DOHH2 (cell line): Measurements from ENCODE around the gene USH1G.

ENCODE experiments used
- CTCF ChIP-seq: fragments of 200-600 bp; sonication (generic); IDR thresholded peaks from one replicate; pipeline ENCODE4 v1.5.1; 2014; ENCODE audit warnings: antibody characterized with exemption, mild to moderate bottlenecking, low read depth, low read length; ENCODE audit not compliant: poor library complexity, severe bottlenecking
- EZH2phosphoT487 ChIP-seq: fragments of 200-600 bp; sonication (generic); IDR thresholded peaks from 2 replicates; pipeline ENCODE4 v1.6.1; 2017; ENCODE audit warnings: borderline replicate concordance, mild to moderate bottlenecking, antibody characterized with exemption, low read length, moderate library complexity, mixed read lengths

DNA sequence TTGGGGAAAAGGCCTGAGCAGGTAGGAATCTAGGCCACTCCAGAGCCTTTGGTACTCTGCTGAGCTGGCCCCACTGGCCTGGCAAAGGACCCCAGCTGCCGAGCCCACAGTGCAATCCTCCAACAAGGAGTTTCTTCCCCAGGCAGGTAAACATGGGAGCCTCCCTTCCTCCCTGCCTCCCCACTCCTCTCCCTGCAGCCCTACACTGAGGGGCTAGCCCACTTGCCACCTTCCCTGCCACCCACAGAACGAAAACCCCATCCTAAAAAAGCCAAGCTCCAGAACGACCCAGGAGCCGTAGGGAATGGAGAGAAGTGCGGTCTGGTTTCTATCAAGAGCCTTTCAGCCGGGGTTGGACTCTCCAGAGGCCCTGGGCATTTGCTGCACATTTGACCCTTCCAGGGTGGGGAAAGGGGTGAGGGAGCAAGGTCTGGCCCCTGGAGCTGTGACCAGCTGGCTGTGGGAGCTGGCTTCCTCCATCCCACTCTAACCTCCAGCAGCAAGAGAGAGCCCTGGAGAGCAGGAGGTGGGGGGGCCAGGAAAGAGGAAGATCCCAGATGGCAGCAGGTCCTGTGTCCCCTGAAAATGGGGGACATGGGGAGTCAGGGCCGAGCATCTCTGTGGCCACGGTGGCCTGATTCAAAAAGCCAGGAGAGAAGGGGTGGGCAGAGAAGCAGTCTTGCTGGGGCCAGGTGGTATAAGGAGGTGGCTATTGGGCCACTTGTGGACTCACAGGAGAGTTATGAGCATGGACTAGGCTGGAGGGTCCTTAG lies 48.2 kb upstream of the USH1G start:
- no peak for TF ChIP-seq CTCF
- no peak for TF ChIP-seq EZH2phosphoT487
